H1 (cell line): ENCODE results near the gene NXPH1. TPM values are rescaled to one million over a fixed set of nuclear protein-coding genes. Genes with fewer than 3 reads are reported as not detected.

Source experiments
- CTCF ChIA-PET: fragments of 300-600 bp; sonication (Branson Sonifier 250); formaldehyde crosslinking; loops from one replicate; lab custom pipeline; 2021; ENCODE audit not compliant: partially characterized antibody; lab: Charles Lee
- POLR2A ChIA-PET: fragments of 300-600 bp; sonication (Branson Sonifier 250); formaldehyde crosslinking; loops from one replicate; lab custom pipeline; 2021; ENCODE audit warnings: inconsistent platforms; ENCODE audit not compliant: partially characterized antibody; lab: Charles Lee
- DNase-seq, 2 experiments: peaks; one replicate each; pipeline versions ENCODE4 v3.0.0 to v3.0.0-alpha.2; 2010 to 2022; ENCODE audit warnings: low spot score in 2 of 2, low read depth in 1 of 2, mixed read lengths in 1 of 2
- FAIRE-seq: peaks from 2 replicates; lab custom pipeline; 2011; peaks lifted over from hg19 to GRCh38; lab: Jason Lieb, UNC
- H2AFZ ChIP-seq: 2 replicates; pipeline ENCODE4 v1.8.1; 2012; ENCODE audit warnings: low read length, inconsistent platforms
- H2AK5ac ChIP-seq: 2 replicates; pipeline ENCODE4 v1.6.1; 2013; ENCODE audit warnings: low read depth, low read length
- H2BK120ac ChIP-seq: replicated peaks from 2 replicates; pipeline ENCODE3; 2013; ENCODE audit warnings: low read depth, low read length, inconsistent platforms
- H2BK12ac ChIP-seq: 2 replicates; pipeline ENCODE4 v1.6.1; 2013; ENCODE audit warnings: low read depth, low read length
- H2BK15ac ChIP-seq: 2 replicates; pipeline ENCODE4 v1.6.1; 2013; ENCODE audit warnings: low read length
- H2BK20ac ChIP-seq: 2 replicates; pipeline ENCODE4 v1.6.1; 2013; ENCODE audit warnings: low read length
- H2BK5ac ChIP-seq: 2 replicates; pipeline ENCODE4 v1.6.1; 2013; ENCODE audit warnings: low read depth, low read length
- H3K14ac ChIP-seq: 2 replicates; pipeline ENCODE4 v1.6.1; 2013; ENCODE audit warnings: inconsistent platforms; ENCODE audit not compliant: insufficient read length
- H3K18ac ChIP-seq: 2 replicates; pipeline ENCODE4 v1.6.1; 2013; ENCODE audit warnings: low read length; ENCODE audit errors: extremely low read depth
- H3K23ac ChIP-seq: 2 replicates; pipeline ENCODE4 v1.6.1; 2013; ENCODE audit warnings: inconsistent platforms; ENCODE audit not compliant: insufficient read length
- H3K23me2 ChIP-seq: 2 replicates; pipeline ENCODE4 v1.6.1; 2013; ENCODE audit warnings: low read depth, low read length
- H3K27ac ChIP-seq: 2 replicates; pipeline ENCODE4 v1.6.1; 2011; ENCODE audit warnings: low read depth, low read length, inconsistent platforms
- H3K27me3 ChIP-seq, 4 experiments: replicated peaks in 1 of 4; 1 replicate in 1 of 4; 2 replicates in 3 of 4; pipeline versions ENCODE4 v1.6.1 to v1.8.1; 2011 to 2013; ENCODE audit warnings: low read length in 3 of 4, mild to moderate bottlenecking in 3 of 4, inconsistent platforms in 2 of 4, mixed read lengths in 2 of 4, moderate library complexity in 1 of 4; ENCODE audit not compliant: control insufficient read depth in 3 of 4, insufficient read depth in 3 of 4; ENCODE audit errors: extremely low read depth in 1 of 4
- H3K36me3 ChIP-seq, 4 experiments: 2 replicates each; pipeline versions ENCODE4 v1.6.1 to v1.8.1; 2011 to 2013; ENCODE audit warnings: mild to moderate bottlenecking in 4 of 4, low read length in 3 of 4, moderate library complexity in 2 of 4, control low read depth in 1 of 4, inconsistent platforms in 1 of 4; ENCODE audit not compliant: insufficient read depth in 4 of 4, control insufficient read depth in 2 of 4
- H3K4ac ChIP-seq: replicated peaks from 2 replicates; pipeline ENCODE3; 2013; ENCODE audit warnings: low read length, low read depth, mixed read lengths, inconsistent platforms; ENCODE audit not compliant: insufficient read length
- H3K4me1 ChIP-seq, 4 experiments: replicated peaks in 1 of 4; 1 replicate in 1 of 4; 2 replicates in 3 of 4; pipeline versions ENCODE4 v1.6.1 to v1.8.1; 2011 to 2013; ENCODE audit warnings: low read length in 3 of 4, inconsistent platforms in 2 of 4, mixed read lengths in 1 of 4; ENCODE audit not compliant: insufficient read depth in 4 of 4, control insufficient read depth in 3 of 4
- H3K4me2 ChIP-seq, 2 experiments: 2 replicates each; pipeline versions ENCODE4 v1.6.1 to v1.8.1; 2011 to 2013; ENCODE audit warnings: low read depth in 2 of 2, low read length in 2 of 2, control low read depth in 1 of 2, inconsistent platforms in 1 of 2, mild to moderate bottlenecking in 1 of 2; ENCODE audit not compliant: insufficient read depth in 1 of 2
- H3K4me3 ChIP-seq, 4 experiments: fragments of 200-600, 300-600 bp in 1 of 4; sonication (generic), shearing (Covaris generic), sonication (Bioruptor Twin) in 1 of 4; 2 replicates each; pipeline versions ENCODE4 v1.5.1 to v1.8.1; 2011 to 2016; ENCODE audit warnings: low read length in 4 of 4, low read depth in 3 of 4, control low read depth in 2 of 4, inconsistent platforms in 2 of 4, mild to moderate bottlenecking in 2 of 4, mixed read lengths in 1 of 4, moderate library complexity in 1 of 4; ENCODE audit not compliant: insufficient read depth in 2 of 4; ENCODE audit errors: extremely low read depth in 1 of 4
- H3K56ac ChIP-seq: replicated peaks from 2 replicates; pipeline ENCODE3; 2013; ENCODE audit warnings: low read depth, mild to moderate bottlenecking, mixed read lengths, low read length, inconsistent platforms; ENCODE audit not compliant: insufficient read length
- H3K79me1 ChIP-seq: 2 replicates; pipeline ENCODE4 v1.6.1; 2013; ENCODE audit warnings: low read depth, low read length, control low read depth
- H3K79me2 ChIP-seq, 2 experiments: 2 replicates each; pipeline versions ENCODE4 v1.6.1 to v1.8.1; 2012 to 2013; ENCODE audit warnings: low read length in 2 of 2, mild to moderate bottlenecking in 2 of 2, inconsistent platforms in 1 of 2; ENCODE audit not compliant: insufficient read depth in 2 of 2, control insufficient read depth in 1 of 2
- H3K9ac ChIP-seq, 4 experiments: replicated peaks in 1 of 4; 1 replicate in 1 of 4; 2 replicates in 3 of 4; pipeline versions ENCODE4 v1.6.1 to v1.8.1; 2011 to 2013; ENCODE audit warnings: low read depth in 3 of 4, low read length in 3 of 4, control low read depth in 2 of 4, mild to moderate bottlenecking in 2 of 4, moderate library complexity in 2 of 4, inconsistent platforms in 1 of 4; ENCODE audit errors: extremely low read depth in 1 of 4
- H3K9me3 ChIP-seq, 2 experiments: 2 replicates each; pipeline versions ENCODE4 v1.6.1 to v1.8.1; 2012 to 2013; ENCODE audit warnings: mild to moderate bottlenecking in 2 of 2, moderate library complexity in 2 of 2, control low read depth in 1 of 2, inconsistent platforms in 1 of 2, low read depth in 1 of 2, low read length in 1 of 2, mixed read lengths in 1 of 2; ENCODE audit not compliant: insufficient read depth in 2 of 2
- H4K20me1 ChIP-seq, 2 experiments: replicated peaks in 1 of 2; 2 replicates each; pipeline versions ENCODE3 to v1.8.1; 2011 to 2013; ENCODE audit warnings: inconsistent platforms in 2 of 2, low read length in 2 of 2, mild to moderate bottlenecking in 1 of 2; ENCODE audit not compliant: insufficient read depth in 2 of 2, control insufficient read depth in 1 of 2
- H4K5ac ChIP-seq: 2 replicates; pipeline ENCODE4 v1.6.1; 2013; ENCODE audit warnings: low read length, low read depth, mixed read lengths, inconsistent platforms; ENCODE audit not compliant: insufficient read length
- H4K8ac ChIP-seq: 2 replicates; pipeline ENCODE4 v1.8.0; 2013; ENCODE audit warnings: mild to moderate bottlenecking, moderate library complexity, low read length, inconsistent platforms; ENCODE audit not compliant: insufficient read depth; ENCODE audit errors: extremely low read depth
- H4K91ac ChIP-seq: replicated peaks from 2 replicates; pipeline ENCODE3; 2013; ENCODE audit warnings: low read length, mixed read lengths, inconsistent platforms; ENCODE audit not compliant: insufficient read length
- ASH2L ChIP-seq: fragments of 200-600, 300-600 bp; sonication (generic); IDR thresholded peaks from one replicate; pipeline ENCODE4 v1.7.1; 2017; ENCODE audit warnings: low read length
- MAX ChIP-seq: IDR thresholded peaks from 2 replicates; pipeline ENCODE4 v1.6.1; 2012; ENCODE audit warnings: inconsistent platforms
- RBBP5 ChIP-seq: IDR thresholded peaks from 2 replicates; pipeline ENCODE4 v1.7.1; 2012; ENCODE audit warnings: low read depth, mild to moderate bottlenecking, inconsistent platforms, low read length, moderate library complexity, borderline replicate concordance
- WGBS, 2 experiments: shearing (Covaris generic) in 1 of 2; methylation state at CpG; one replicate each; pipeline versions ENCODE4 v1.1.6 to v1.1.7; 2013 to 2015; ENCODE audit warnings: low lambda C conversion rate in 2 of 2, mixed read lengths in 2 of 2, inconsistent platforms in 1 of 2, low coverage in 1 of 2, missing lambda C conversion rate in 1 of 2; ENCODE audit not compliant: insufficient replicate concordance in 2 of 2, insufficient coverage in 1 of 2, insufficient read length in 1 of 2; ENCODE audit errors: extremely low coverage in 1 of 2, missing lambda C conversion rate in 1 of 2; 5-methylcytosine and 5-hydroxymethylcytosine counted together
- polyA plus RNA-seq, 7 experiments: library from polyadenylated mRNA; depleted of rRNA in 3 of 7; stranded (reverse) in 5 of 7; unstranded in 2 of 7; fragments of >200 nt in 5 of 7; fragments of 200-250 nt in 2 of 7; gene quantifications; 1 replicate in 5 of 7; 2 replicates in 1 of 7; 4 replicates in 1 of 7; pipeline versions ENCODE4 v1.2.1 to v1.2.3, GENCODE V29; 2011 to 2013; ENCODE audit warnings: missing spikeins in 2 of 7, mixed read lengths in 2 of 7
- total RNA-seq: library from RNA; stranded (reverse); fragmentation: NEBNext Ultra II Directional; extraction: Animal tissue kit (Norgen Biotek cat#: 25700); gene quantifications from 2 replicates; pipeline ENCODE4 v1.2.1, GENCODE V29; 2021

The NXPH1 gene
- total and polyA plus RNA-seq, 2 of the 8 experiments (the other 6 are each of a cell fraction or from before 2014, with no cell fraction given) = 0.14 to 1.0 TPM

DNA sequence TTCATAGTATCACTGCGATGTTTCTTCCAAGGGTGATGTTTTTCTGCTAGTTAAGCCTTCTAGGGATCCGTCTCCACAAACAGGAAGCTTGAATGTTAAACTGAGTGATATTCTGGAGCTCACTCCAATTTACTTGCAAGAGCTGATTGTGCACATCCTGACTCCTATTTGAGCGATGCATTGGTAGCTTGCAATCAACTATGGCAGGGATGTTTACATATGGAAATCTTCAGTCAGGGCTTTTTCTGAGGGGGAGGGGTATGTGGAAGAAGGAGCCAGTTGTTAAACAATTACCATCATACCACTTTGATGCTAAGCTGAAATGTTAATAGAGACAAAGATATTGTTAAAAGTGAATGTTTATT is 43.2 kb upstream of the NXPH1 start:
- peak overlapping the region in 3 of 4 experiments; percentile 3 to 46 (median 20); a peak in 5 of 8 replicates for H3K4me3 ChIP-seq
- WGBS, 2 experiments = 46% methylated on average over 3 of the region's 3 CpGs; no CpG with 5 or more reads in 1 of the 2 experiments

More for the DNA sequence above, 43.2 kb upstream of the NXPH1 start:
- no peaks in the 10 kb centered on the region for H3K23me2 ChIP-seq
- H4K8ac ChIP-seq = no peak overlapping the region
- no peaks in the 10 kb centered on the region for H4K20me1 ChIP-seq
- H3K27me3 ChIP-seq = no peaks in the 10 kb centered on the region
- no peaks in the 10 kb centered on the region for H3K79me1 ChIP-seq
- no peak overlapping the region for H2BK15ac ChIP-seq
- H3K56ac ChIP-seq = no peak overlapping the region
- H3K9me3 ChIP-seq = no peaks in the 10 kb centered on the region
- no peak for FAIRE-seq
- no peak overlapping the region for H2AK5ac ChIP-seq
- H3K18ac ChIP-seq = no peak overlapping the region
- CTCF ChIA-PET = interaction anchor here (1.7 to 1.8 kb wide), 2 partner anchors 28 to 113 kb away, joined by 5 read pairs; no protein-coding TSS in a partner anchor
- no peak overlapping the region for H3K14ac ChIP-seq
- H3K23ac ChIP-seq = no peak overlapping the region
- no peaks in the 10 kb centered on the region for H3K79me2 ChIP-seq
- peak overlapping the region; percentile 52 to 66 for H3K4me2 ChIP-seq
- no peak overlapping the region for H4K5ac ChIP-seq
- H2AFZ ChIP-seq = peak overlapping the region; percentile 54; the same call in 1 of the 2 replicates
- DNase-seq = no peak
- H2BK120ac ChIP-seq = no peak overlapping the region
- H4K91ac ChIP-seq = no peak overlapping the region
- peaks cover 0 to 6% (median 6%) of the 10 kb centered on the region in 4 experiments; a peak in 6 of 7 replicates for H3K4me1 ChIP-seq
- no peak overlapping the region for H2BK5ac ChIP-seq
- no peak overlapping the region for H3K4ac ChIP-seq
- H3K9ac ChIP-seq = no peak overlapping the region; a peak in 1 of 7 replicates
- H3K36me3 ChIP-seq = no peaks in the 10 kb centered on the region
- H2BK12ac ChIP-seq = no peak overlapping the region
- H2BK20ac ChIP-seq = no peak overlapping the region
- TF ChIP-seq RBBP5 = 0 out of 2 replicates have a peak, but pooled peaks have one; percentile 43
- TF ChIP-seq ASH2L = peak; percentile 26
- no peak for TF ChIP-seq MAX
- no peak overlapping the region for H3K27ac ChIP-seq
- POLR2A ChIA-PET = interaction anchor here (0.7 kb wide), 1 partner anchor 252 kb away, joined by 3 read pairs; no protein-coding TSS in a partner anchor
